ENCODE data around the gene CTSO. TPM values are rescaled to one million over a fixed set of nuclear protein-coding genes. Genes with fewer than 3 reads are reported as not detected.

CTSO gene
- total and polyA plus RNA-seq, 2 donors (not counting 3 experiments of a cell fraction or from before 2014, with no cell fraction given) = 7.9 to 8.5 TPM

DNA sequence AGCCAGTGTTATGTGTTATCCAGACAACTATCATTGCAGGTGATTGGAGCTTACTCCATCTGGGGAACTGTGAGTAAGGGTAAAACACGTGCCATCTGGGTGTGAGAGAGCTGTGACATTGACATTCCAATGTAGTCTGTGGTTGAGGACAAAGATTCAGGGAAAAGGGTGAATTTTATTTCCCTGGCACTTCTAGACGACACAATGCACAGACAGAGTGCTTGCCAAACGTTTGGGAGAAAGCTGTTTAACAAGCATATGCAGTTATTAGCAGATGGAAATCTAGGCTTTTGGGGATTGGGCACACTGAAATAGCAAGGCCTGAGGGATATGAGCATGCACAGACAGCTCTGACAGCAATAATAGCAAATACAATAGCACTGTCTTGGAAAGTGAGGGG lies 21.3 kb upstream of the CTSO start:
- no peak overlapping the region for H3K9ac ChIP-seq (replicated peaks; ENCODE audit: extremely low read depth, insufficient read depth, low read length)
- intact Hi-C loops (cut with micrococcal nuclease) = no loop called here
- ChIA-PET POLR2A (no interaction called here), CTCF (interaction anchor here (1.0 kb wide), 1 partner anchor 10 kb away, joined by 5 read pairs; no protein-coding TSS in a partner anchor)
- H2AFZ ChIP-seq (ENCODE audit: low read depth, low read length) = no peak overlapping the region
- no peaks in the 10 kb centered on the region for H3K27me3 ChIP-seq (ENCODE audit: control insufficient read depth in 2 of 2, insufficient read depth in 2 of 2, low read length in 2 of 2)
- H3K79me2 ChIP-seq (ENCODE audit: control insufficient read depth, insufficient read depth, low read length) = no peaks in the 10 kb centered on the region
- no peak overlapping the region for H3K4me3 ChIP-seq (replicated peaks in 1 of 3; ENCODE audit: insufficient read depth in 1 of 3, low read depth in 1 of 3, low read length in 3 of 3)
- TF ChIP-seq MYC (IDR thresholded peaks at IDR 0.05; ENCODE audit: low read depth, low read length) (no peak), POLR2A (IDR thresholded peaks at IDR 0.05; ENCODE audit: low read depth, low read length) (no peak), FOS (IDR thresholded peaks at IDR 0.05; ENCODE audit: borderline replicate concordance, insufficient read depth, low read length) (no peak), POLR2AphosphoS5 (IDR thresholded peaks at IDR 0.05; ENCODE audit: insufficient read depth, low read depth, low read length) (no peak)
- TF ChIP-seq, protein P1, sequence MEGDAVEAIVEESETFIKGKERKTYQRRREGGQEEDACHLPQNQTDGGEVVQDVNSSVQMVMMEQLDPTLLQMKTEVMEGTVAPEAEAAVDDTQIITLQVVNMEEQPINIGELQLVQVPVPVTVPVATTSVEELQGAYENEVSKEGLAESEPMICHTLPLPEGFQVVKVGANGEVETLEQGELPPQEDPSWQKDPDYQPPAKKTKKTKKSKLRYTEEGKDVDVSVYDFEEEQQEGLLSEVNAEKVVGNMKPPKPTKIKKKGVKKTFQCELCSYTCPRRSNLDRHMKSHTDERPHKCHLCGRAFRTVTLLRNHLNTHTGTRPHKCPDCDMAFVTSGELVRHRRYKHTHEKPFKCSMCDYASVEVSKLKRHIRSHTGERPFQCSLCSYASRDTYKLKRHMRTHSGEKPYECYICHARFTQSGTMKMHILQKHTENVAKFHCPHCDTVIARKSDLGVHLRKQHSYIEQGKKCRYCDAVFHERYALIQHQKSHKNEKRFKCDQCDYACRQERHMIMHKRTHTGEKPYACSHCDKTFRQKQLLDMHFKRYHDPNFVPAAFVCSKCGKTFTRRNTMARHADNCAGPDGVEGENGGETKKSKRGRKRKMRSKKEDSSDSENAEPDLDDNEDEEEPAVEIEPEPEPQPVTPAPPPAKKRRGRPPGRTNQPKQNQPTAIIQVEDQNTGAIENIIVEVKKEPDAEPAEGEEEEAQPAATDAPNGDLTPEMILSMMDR (IDR thresholded peaks at IDR 0.05; ENCODE audit: extremely low read depth in 1 of 2, insufficient read depth in 1 of 2, low read depth in 1 of 2, low read length in 2 of 2) = no peak
- TF ChIP-seq, protein P2, sequence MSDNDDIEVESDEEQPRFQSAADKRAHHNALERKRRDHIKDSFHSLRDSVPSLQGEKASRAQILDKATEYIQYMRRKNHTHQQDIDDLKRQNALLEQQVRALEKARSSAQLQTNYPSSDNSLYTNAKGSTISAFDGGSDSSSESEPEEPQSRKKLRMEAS (IDR thresholded peaks at IDR 0.05; ENCODE audit: insufficient read depth, insufficient read length) = no peak
- FAIRE-seq (no peak), DNase-seq (ENCODE audit: low read depth, low spot score) (no peak)
- H3K27ac ChIP-seq (ENCODE audit: insufficient read depth, low read depth, low read length) = no peak overlapping the region
- no peaks in the 10 kb centered on the region for H3K36me3 ChIP-seq (ENCODE audit: control insufficient read depth in 2 of 2, extremely low read depth in 1 of 2, insufficient read depth in 2 of 2, low read length in 2 of 2)
- dilution Hi-C loops (cut with MboI; ENCODE audit: extremely low pct_ligation_motif_present, low sequenced_read_pairs) = no loop called here
- no peaks in the 10 kb centered on the region for H3K9me1 ChIP-seq (replicated peaks; ENCODE audit: control insufficient read depth, extremely low read depth, insufficient read depth, low read length)
- H3K4me2 ChIP-seq (ENCODE audit: insufficient read depth, low read length) = no peak overlapping the region
- no peaks in the 10 kb centered on the region for H3K4me1 ChIP-seq (ENCODE audit: control insufficient read depth, extremely low read depth, insufficient read depth, low read length)
- BruUV-seq (replicated peaks) = no TSS peak
- H4K20me1 ChIP-seq (replicated peaks; ENCODE audit: control insufficient read depth, extremely low read depth, insufficient read depth, low read length) = no peaks in the 10 kb centered on the region
- H3K9me3 ChIP-seq (replicated peaks; ENCODE audit: control insufficient read depth, insufficient read depth, low read length) = no peaks in the 10 kb centered on the region

DNA sequence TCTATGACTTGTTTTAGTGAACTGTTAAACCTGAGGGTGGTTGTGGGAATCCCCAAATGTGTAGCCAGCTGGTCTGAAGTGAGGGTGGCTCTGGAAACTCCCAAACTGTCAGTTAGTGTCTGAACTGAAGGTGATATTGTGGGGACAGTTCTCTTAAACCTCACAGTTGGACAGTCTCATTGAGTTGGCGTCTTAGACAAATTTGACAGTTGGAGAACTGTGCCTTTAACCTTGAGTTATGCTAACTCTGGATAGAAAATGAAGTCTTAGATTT lies 20.7 kb upstream of the CTSO start:
- Histone ChIP-seq H3K9me1 (replicated peaks; ENCODE audit: control insufficient read depth, extremely low read depth, insufficient read depth, low read length) (no peaks in the 10 kb centered on the region), H3K36me3 (ENCODE audit: control insufficient read depth in 2 of 2, extremely low read depth in 1 of 2, insufficient read depth in 2 of 2, low read length in 2 of 2) (no peaks in the 10 kb centered on the region), H3K27me3 (ENCODE audit: control insufficient read depth in 2 of 2, insufficient read depth in 2 of 2, low read length in 2 of 2) (no peaks in the 10 kb centered on the region), H3K4me3 (replicated peaks in 1 of 3; ENCODE audit: insufficient read depth in 1 of 3, low read depth in 1 of 3, low read length in 3 of 3) (no peak overlapping the region), H3K27ac (ENCODE audit: insufficient read depth, low read depth, low read length) (no peak overlapping the region), H3K4me1 (ENCODE audit: control insufficient read depth, extremely low read depth, insufficient read depth, low read length) (no peaks in the 10 kb centered on the region), H2AFZ (ENCODE audit: low read depth, low read length) (no peak overlapping the region), H3K4me2 (ENCODE audit: insufficient read depth, low read length) (no peak overlapping the region), H3K9me3 (replicated peaks; ENCODE audit: control insufficient read depth, insufficient read depth, low read length) (no peaks in the 10 kb centered on the region), H3K79me2 (ENCODE audit: control insufficient read depth, insufficient read depth, low read length) (no peaks in the 10 kb centered on the region), H4K20me1 (replicated peaks; ENCODE audit: control insufficient read depth, extremely low read depth, insufficient read depth, low read length) (no peaks in the 10 kb centered on the region), H3K9ac (replicated peaks; ENCODE audit: extremely low read depth, insufficient read depth, low read length) (no peak overlapping the region)
- dilution Hi-C loops (cut with MboI; ENCODE audit: extremely low pct_ligation_motif_present, low sequenced_read_pairs) (no loop called here), intact Hi-C loops (cut with micrococcal nuclease) (no loop called here)
- FAIRE-seq (no peak), DNase-seq (ENCODE audit: low read depth, low spot score) (no peak)
- TF ChIP-seq POLR2AphosphoS5 (IDR thresholded peaks at IDR 0.05; ENCODE audit: insufficient read depth, low read depth, low read length) (no peak), JUN (IDR thresholded peaks at IDR 0.05; ENCODE audit: borderline replicate concordance, insufficient read depth, insufficient read length, low read depth) (no peak), FOS (IDR thresholded peaks at IDR 0.05; ENCODE audit: borderline replicate concordance, insufficient read depth, low read length) (no peak), EZH2 (IDR thresholded peaks at IDR 0.05; ENCODE audit: borderline replicate concordance, low read depth, low read length, severe bottlenecking) (no peak), POLR2A (IDR thresholded peaks at IDR 0.05; ENCODE audit: low read depth, low read length) (no peak), GATA2 (IDR thresholded peaks at IDR 0.05; ENCODE audit: insufficient read depth, insufficient read length, low read depth, low read length) (no peak), MYC (IDR thresholded peaks at IDR 0.05; ENCODE audit: low read depth, low read length) (no peak)
- TF ChIP-seq, protein P1 (IDR thresholded peaks at IDR 0.05; ENCODE audit: extremely low read depth in 1 of 2, insufficient read depth in 1 of 2, low read depth in 1 of 2, low read length in 2 of 2) = no peak
- TF ChIP-seq, protein P2 (IDR thresholded peaks at IDR 0.05; ENCODE audit: insufficient read depth, insufficient read length) = no peak
- POLR2A ChIA-PET = no interaction called here
- no TSS peak for BruUV-seq (replicated peaks)
- CTCF ChIA-PET = no interaction called here

Data from endothelial cell of umbilical vein (primary cell).